Glutamatergic neuron (in vitro differentiated cells): Measurements from ENCODE around the gene NDC1. TPM values are rescaled to one million over a fixed set of nuclear protein-coding genes. Genes with fewer than 3 reads are reported as not detected.

Source experiments
- DNase-seq: peaks from one replicate; pipeline ENCODE4 v3.0.0; 2022
- H3K27ac Mint-ChIP-seq: one replicate; pipeline ENCODE4 v1.8.0; 2020; ENCODE audit warnings: mild to moderate bottlenecking, mixed read lengths, inconsistent platforms; ENCODE audit not compliant: unreplicated experiment
- H3K27me3 Mint-ChIP-seq: one replicate; pipeline ENCODE4 v1.8.0; 2020; ENCODE audit warnings: mild to moderate bottlenecking, moderate library complexity, mixed read lengths, inconsistent platforms; ENCODE audit not compliant: unreplicated experiment
- H3K36me3 Mint-ChIP-seq: one replicate; pipeline ENCODE4 v1.8.0; 2020; ENCODE audit warnings: mild to moderate bottlenecking, mixed read lengths, inconsistent platforms; ENCODE audit not compliant: unreplicated experiment
- H3K4me1 Mint-ChIP-seq: one replicate; pipeline ENCODE4 v1.8.0; 2020; ENCODE audit warnings: mild to moderate bottlenecking, low read depth, mixed read lengths, inconsistent platforms; ENCODE audit not compliant: unreplicated experiment
- H3K4me3 Mint-ChIP-seq: one replicate; pipeline ENCODE4 v1.8.0; 2020; ENCODE audit warnings: mild to moderate bottlenecking, mixed read lengths, inconsistent platforms; ENCODE audit not compliant: unreplicated experiment
- H3K9me3 Mint-ChIP-seq: one replicate; pipeline ENCODE4 v1.8.0; 2020; ENCODE audit warnings: mild to moderate bottlenecking, moderate library complexity, mixed read lengths, inconsistent platforms; ENCODE audit not compliant: unreplicated experiment
- CTCF ChIP-seq: fragments of 200-600 bp; sonication (generic); IDR thresholded peaks from one replicate; pipeline ENCODE4 v1.5.0; 2021; ENCODE audit not compliant: partially characterized antibody, unreplicated experiment
- total RNA-seq: library from RNA; stranded (reverse); fragmentation: NEBNext Ultra II Directional; extraction: Animal tissue kit (Norgen Biotek cat#: 25700); gene quantifications from one replicate; pipeline ENCODE4 v1.2.1, GENCODE V29; 2021; ENCODE audit not compliant: unreplicated experiment

The NDC1 gene
- total RNA-seq, 1 donor from 2014 or later, result 10.6 TPM

GRCh38 chr1:53715478-53715877 lies 122.6 kb downstream of the NDC1 start:
- H3K27ac Mint-ChIP-seq, result no peak overlapping the region
- H3K4me1 Mint-ChIP-seq, result no peaks in the 10 kb centered on the region
- peak; percentile 58 for TF ChIP-seq CTCF

More at GRCh38 chr1:53715478-53715877, 122.6 kb downstream of the NDC1 start:
- peaks cover 2% of the 10 kb centered on the region for H3K9me3 Mint-ChIP-seq
- peaks cover 5% of the 10 kb centered on the region for H3K36me3 Mint-ChIP-seq
- H3K27me3 Mint-ChIP-seq, result peaks cover 2% of the 10 kb centered on the region
- H3K4me3 Mint-ChIP-seq, result no peak overlapping the region
- peak; percentile 86 for DNase-seq

Other genes with a start within 250 kb of the NDC1 start
- gene GLIS1, start 99.1 kb downstream of the NDC1 start, total RNA-seq, result 0.76 TPM
- gene YIPF1, start 51.5 kb upstream of the NDC1 start, total RNA-seq, result 39.3 TPM
- gene DIO1, start 55.9 kb upstream of the NDC1 start, total RNA-seq, result not detected
- gene IFT25, start 107.4 kb upstream of the NDC1 start, total RNA-seq, result 11.3 TPM
- 37.5 TPM for gene LRRC42, start 108.1 kb upstream of the NDC1 start, total RNA-seq
- gene LDLRAD1, start 179.9 kb upstream of the NDC1 start, total RNA-seq, result not detected
- gene TMEM59, start 214.9 kb upstream of the NDC1 start, total RNA-seq, result 309 TPM
- 10.7 TPM for gene TCEANC2, start 215.3 kb upstream of the NDC1 start, total RNA-seq